ENCODE results near the gene FAM118B.
A peak's percentile ranks its signal among the peaks of the same experiment; 100 is the strongest.

FAM118B gene

DNA sequence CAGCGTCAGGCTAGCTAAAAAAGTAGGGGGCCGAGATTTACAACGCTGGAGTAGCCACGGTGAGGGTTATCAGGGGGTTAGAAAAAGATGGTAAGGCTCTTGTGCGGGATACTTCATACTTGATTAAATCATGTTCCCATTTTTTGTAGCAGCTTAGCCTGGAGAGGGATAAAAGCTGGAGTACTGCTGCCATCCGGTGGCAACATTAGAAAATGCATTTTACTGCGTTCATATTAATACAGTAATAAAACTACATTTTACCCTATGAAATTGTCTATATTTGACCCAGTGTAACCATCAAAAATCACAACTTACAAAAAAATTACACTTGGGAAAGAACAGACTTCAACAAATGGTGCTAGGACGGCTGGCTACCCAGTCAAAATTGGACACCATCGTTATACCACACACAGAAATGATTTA lies 17.4 kb upstream of the FAM118B start:
- no peak overlapping the region for H3K27ac ChIP-seq
- no peak for TF ChIP-seq ZFX (IDR thresholded peaks at IDR 0.05; ENCODE audit: borderline replicate concordance)
- TF ChIP-seq, protein P1, sequence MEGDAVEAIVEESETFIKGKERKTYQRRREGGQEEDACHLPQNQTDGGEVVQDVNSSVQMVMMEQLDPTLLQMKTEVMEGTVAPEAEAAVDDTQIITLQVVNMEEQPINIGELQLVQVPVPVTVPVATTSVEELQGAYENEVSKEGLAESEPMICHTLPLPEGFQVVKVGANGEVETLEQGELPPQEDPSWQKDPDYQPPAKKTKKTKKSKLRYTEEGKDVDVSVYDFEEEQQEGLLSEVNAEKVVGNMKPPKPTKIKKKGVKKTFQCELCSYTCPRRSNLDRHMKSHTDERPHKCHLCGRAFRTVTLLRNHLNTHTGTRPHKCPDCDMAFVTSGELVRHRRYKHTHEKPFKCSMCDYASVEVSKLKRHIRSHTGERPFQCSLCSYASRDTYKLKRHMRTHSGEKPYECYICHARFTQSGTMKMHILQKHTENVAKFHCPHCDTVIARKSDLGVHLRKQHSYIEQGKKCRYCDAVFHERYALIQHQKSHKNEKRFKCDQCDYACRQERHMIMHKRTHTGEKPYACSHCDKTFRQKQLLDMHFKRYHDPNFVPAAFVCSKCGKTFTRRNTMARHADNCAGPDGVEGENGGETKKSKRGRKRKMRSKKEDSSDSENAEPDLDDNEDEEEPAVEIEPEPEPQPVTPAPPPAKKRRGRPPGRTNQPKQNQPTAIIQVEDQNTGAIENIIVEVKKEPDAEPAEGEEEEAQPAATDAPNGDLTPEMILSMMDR (IDR thresholded peaks at IDR 0.05) = peak; percentile 77

DNA sequence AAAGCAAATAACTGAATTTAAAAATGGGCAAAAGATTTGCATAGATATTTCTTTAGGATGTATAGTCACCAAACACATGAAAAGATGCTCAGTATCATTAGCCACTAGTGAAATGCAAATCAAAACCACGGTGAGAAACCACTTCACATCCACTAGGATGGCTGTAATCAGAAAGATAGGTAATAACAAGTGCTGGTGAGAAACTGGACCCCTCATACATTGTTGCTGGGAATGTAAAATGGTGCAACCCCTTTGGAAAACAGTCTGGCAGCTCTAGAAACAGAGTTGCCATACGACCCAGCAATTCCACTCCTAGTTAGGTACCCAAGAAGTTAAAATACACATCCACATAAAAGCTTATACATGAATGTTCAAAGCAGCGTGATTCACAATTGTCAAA lies 16.5 kb upstream of the FAM118B start:
- no peak overlapping the region for H3K27ac ChIP-seq
- no peak for TF ChIP-seq ZFX (IDR thresholded peaks at IDR 0.05; ENCODE audit: borderline replicate concordance)
- TF ChIP-seq, protein P1 (IDR thresholded peaks at IDR 0.05) = no peak

DNA sequence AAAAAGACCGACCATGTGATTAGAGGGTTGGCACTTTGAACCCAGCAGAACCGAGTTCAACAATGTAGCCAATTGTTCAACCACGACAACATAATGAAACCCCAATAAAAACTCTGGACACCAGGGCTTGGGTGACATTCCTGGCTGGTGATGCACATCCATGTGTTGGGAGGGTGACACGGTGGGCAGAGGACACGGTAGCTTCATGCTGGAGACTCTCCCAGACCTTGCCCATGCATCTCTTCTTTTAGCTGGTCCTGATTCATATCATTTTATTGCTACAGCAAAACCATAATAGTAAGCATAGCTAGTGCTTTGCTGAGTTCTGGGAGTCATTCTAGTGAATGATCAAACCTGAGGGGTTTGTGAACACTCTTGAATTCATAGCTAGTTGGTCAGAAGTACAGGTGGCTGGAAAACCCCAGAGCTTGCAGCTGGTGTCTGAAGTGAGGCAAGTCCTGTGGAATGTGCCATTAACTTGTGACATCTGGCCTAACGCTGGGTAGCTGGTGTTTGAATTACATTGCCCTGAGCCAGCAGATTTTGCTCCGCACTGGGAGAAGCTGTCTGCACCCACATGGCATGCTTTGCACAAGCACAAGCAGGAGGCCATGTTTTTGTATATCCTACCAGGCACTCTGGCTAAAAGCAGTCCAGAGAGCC lies 14.2 kb upstream of the FAM118B start:
- no peak overlapping the region for H3K27ac ChIP-seq
- TF ChIP-seq ZFX (IDR thresholded peaks at IDR 0.05; ENCODE audit: borderline replicate concordance) = no peak
- TF ChIP-seq, protein P1 (IDR thresholded peaks at IDR 0.05) = no peak

DNA sequence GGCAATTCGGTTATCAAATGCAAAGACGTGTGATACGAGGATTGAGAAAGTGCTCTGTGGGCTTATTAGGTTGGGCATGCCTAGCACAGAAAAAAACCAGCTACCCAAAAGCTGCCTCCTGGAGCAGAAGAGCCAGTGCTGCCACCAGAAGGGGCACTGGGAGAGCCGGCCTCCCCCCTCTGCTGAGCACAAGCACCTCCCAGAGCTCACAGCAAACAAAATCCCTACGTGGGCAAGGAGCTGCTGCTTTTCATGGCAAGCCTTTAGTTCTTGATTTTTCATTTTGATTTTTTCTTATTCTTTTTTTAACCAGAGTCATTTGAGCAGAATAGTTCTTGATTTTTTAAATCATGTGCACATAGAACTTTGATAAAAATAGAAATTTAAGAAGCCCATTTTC lies 12.9 kb upstream of the FAM118B start:
- TF ChIP-seq ZFX (IDR thresholded peaks at IDR 0.05; ENCODE audit: borderline replicate concordance) = no peak
- TF ChIP-seq, protein P1 (IDR thresholded peaks at IDR 0.05) = no peak

DNA sequence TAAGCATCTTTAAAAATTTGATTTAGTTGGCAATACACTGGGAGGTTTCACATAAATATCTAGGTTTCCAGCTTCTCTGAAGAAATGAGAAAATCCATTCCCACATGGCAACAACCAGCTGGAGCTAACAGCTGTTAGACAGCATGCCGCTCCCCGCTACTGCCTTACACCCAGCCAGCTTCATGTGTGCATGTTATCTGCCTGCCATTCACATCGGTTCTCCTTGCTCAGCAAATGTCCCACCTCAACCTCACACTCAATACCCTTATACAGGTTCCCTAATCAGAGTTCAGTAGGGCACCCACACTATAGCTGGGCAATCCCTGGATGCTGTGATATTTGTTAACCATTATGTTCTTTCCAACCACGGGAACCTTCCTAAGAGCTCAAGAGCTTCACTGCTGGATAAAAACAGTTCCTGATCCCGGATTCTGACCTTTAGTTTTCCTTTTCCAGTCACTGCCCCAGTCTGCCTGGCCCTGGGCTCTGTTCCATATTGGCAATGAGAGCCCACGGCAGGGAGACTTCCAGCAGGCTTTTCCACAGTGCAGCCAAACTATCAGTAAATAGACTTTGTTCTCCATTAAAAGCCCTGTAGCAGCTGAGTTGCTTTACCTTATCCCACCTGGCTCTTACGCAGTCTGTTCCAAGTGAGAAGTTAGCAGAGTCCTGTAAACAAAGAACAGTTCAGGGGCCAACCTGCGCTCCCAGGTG lies 8.8 kb upstream of the FAM118B start:
- TF ChIP-seq, protein P1 (IDR thresholded peaks at IDR 0.05) = no peak
- TF ChIP-seq ZFX (IDR thresholded peaks at IDR 0.05; ENCODE audit: borderline replicate concordance) = no peak
- H3K27ac ChIP-seq = no peak overlapping the region

More for the DNA sequence above, 12.9 kb upstream of the FAM118B start:
- H3K27ac ChIP-seq = no peak overlapping the region

DNA sequence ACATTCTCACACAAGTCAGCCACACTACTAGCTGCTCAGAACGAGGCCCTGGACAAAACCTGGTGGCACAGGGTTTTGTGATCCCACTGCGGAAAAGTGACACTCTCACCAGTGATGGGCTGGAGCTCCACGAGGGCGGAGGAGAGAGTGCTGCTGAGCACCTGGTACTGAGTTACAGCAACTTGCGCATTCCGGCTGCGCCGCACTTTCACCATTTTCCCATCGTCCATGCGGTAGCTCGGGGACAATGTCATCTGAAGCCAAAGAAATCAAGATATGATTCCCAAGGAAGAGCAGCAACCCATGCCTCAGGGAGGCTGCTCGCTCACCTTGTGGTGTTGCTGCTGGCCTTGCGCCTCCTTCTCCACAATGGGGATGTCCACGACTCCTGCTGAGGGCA lies 6.2 kb upstream of the FAM118B start:
- no peak overlapping the region for H3K27ac ChIP-seq
- TF ChIP-seq, protein P1 (IDR thresholded peaks at IDR 0.05) = no peak
- no peak for TF ChIP-seq ZFX (IDR thresholded peaks at IDR 0.05; ENCODE audit: borderline replicate concordance)

DNA sequence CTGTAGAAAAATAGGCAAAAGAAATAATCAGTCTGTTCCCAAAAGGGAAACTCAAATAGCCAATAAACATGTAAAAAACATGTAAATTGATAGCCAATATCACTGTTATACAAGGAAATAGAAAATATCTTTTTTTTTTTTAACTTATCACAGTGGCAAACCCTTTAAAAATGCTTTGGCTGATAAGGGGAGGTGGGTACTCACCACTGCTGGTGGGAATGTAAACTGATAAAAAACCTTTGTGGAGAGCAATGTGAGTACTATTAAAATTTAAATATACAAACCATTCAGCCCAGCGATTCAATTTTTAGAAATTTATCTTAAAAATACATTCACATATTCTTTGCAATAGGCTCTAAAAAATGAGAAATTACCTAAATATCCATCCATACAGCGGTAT lies 3.7 kb upstream of the FAM118B start:
- TF ChIP-seq ZFX (IDR thresholded peaks at IDR 0.05; ENCODE audit: borderline replicate concordance) = no peak
- TF ChIP-seq, protein P1 (IDR thresholded peaks at IDR 0.05) = no peak
- H3K27ac ChIP-seq = no peak overlapping the region

Data from 22Rv1 (cell line).